Kidney glomerular epithelial cell (primary cell): Measurements from ENCODE around the gene PSME1.

Source experiments
- DNase-seq: peaks from one replicate; lab custom pipeline; 2025; lab: John Stamatoyannopoulos, UW

PSME1 gene

GRCh38 chr14:24135834-24136683 is at the start of gene PSME1:
TSS of gene PSME1 (plus strand) at chr14:24136194. CDS start at chr14:24136263, 69 bp downstream.
- peak; percentile 77 for DNase-seq

GRCh38 chr14:24087004-24087403 is 49.0 kb upstream of the PSME1 start:
- DNase-seq, result no peak

GRCh38 chr14:24088095-24088494 is 47.9 kb upstream of the PSME1 start:
- DNase-seq, result no peak

GRCh38 chr14:24089890-24090289 is 46.1 kb upstream of the PSME1 start:
- no peak for DNase-seq

- DNase-seq, result no peak
These were observed 43.9 kb upstream of the PSME1 start for GRCh38 chr14:24092110-24092504.

GRCh38 chr14:24092505-24093206 is 43.3 kb upstream of the PSME1 start:
- no peak for DNase-seq

GRCh38 chr14:24093207-24093900 is 42.6 kb upstream of the PSME1 start:
- DNase-seq, result no peak

- peak; percentile 71 for DNase-seq
These were observed 41.8 kb upstream of the PSME1 start, which contains the start of gene PCK2 for GRCh38 chr14:24093901-24094840. TSS of gene PCK2 (plus strand) at chr14:24094311. CDS start at chr14:24094406, 95 bp downstream.

- DNase-seq, result no peak
These were observed 41.1 kb upstream of the PSME1 start for GRCh38 chr14:24094841-24095270.

- peak; percentile 44 for DNase-seq
These were observed 40.5 kb upstream of the PSME1 start for GRCh38 chr14:24095271-24096068.

GRCh38 chr14:24096545-24097181 is 39.3 kb upstream of the PSME1 start:
- no peak for DNase-seq

GRCh38 chr14:24098229-24098926 is 37.6 kb upstream of the PSME1 start:
- DNase-seq, result no peak

- no peak for DNase-seq
These were observed 36.8 kb upstream of the PSME1 start for GRCh38 chr14:24098927-24099813.

- no peak for DNase-seq
These were observed 35.6 kb upstream of the PSME1 start for GRCh38 chr14:24100197-24100981.

- DNase-seq, result no peak
These were observed 35.0 kb upstream of the PSME1 start for GRCh38 chr14:24100982-24101494.

GRCh38 chr14:24102357-24103048 is 33.5 kb upstream of the PSME1 start:
- no peak for DNase-seq

GRCh38 chr14:24103451-24103850 is 32.5 kb upstream of the PSME1 start:
- DNase-seq, result no peak
